GM19099 (cell line): ENCODE results near the gene ALDOA.

Experiments
- POLR2A ChIP-seq: IDR thresholded peaks from 3 replicates; pipeline ENCODE4 v1.6.1; 2011; ENCODE audit warnings: low read depth; ENCODE audit not compliant: insufficient read length; ENCODE audit errors: extremely low read depth

ALDOA gene

GRCh38 chr16:30091474-30092372 lies 26.2 kb downstream of the ALDOA start, which contains the start of gene TBX6:
TSS of gene TBX6 (minus strand) at chr16:30091924. CDS start at chr16:30091193, 731 bp downstream.
- TF ChIP-seq POLR2A, result peak; percentile 73

GRCh38 chr16:30092373-30093010 lies 26.9 kb downstream of the ALDOA start:
- TF ChIP-seq POLR2A, result peak; percentile 45

GRCh38 chr16:30094541-30095165 lies 29.1 kb downstream of the ALDOA start:
- TF ChIP-seq POLR2A, result no peak

- no peak for TF ChIP-seq POLR2A
Observed at GRCh38 chr16:30095166-30096078, 29.9 kb downstream of the ALDOA start.

GRCh38 chr16:30096105-30096861 lies 30.7 kb downstream of the ALDOA start, which contains the start of gene YPEL3:
TSS of gene YPEL3 (minus strand) at chr16:30096213. CDS start at chr16:30095482, 731 bp downstream.
- peak; percentile 81 for TF ChIP-seq POLR2A

- TF ChIP-seq POLR2A, result no peak
Observed at GRCh38 chr16:30096862-30097563, 31.5 kb downstream of the ALDOA start.

- no peak for TF ChIP-seq POLR2A
Observed at GRCh38 chr16:30104090-30104489, 38.5 kb downstream of the ALDOA start.

GRCh38 chr16:30104492-30104891 lies 38.9 kb downstream of the ALDOA start:
- TF ChIP-seq POLR2A, result no peak

- no peak for TF ChIP-seq POLR2A
Observed at GRCh38 chr16:30108059-30108850, 42.7 kb downstream of the ALDOA start.

- TF ChIP-seq POLR2A, result no peak
Observed at GRCh38 chr16:30110661-30111060, 45.1 kb downstream of the ALDOA start.

GRCh38 chr16:30112197-30113030 lies 46.9 kb downstream of the ALDOA start:
- TF ChIP-seq POLR2A, result no peak

GRCh38 chr16:30113031-30113710 lies 47.6 kb downstream of the ALDOA start, which contains the start of gene GDPD3:
TSS of gene GDPD3 (minus strand) at chr16:30113537. CDS start at chr16:30113478, 59 bp downstream.
- TF ChIP-seq POLR2A, result no peak
